HG03521 (cell line): ENCODE results near the gene NCAM1.

ENCODE experiments used
- ATAC-seq: cut with Tn5 transposase; IDR thresholded peaks from one replicate; pipeline ENCODE4 v1.9.1; 2021; ENCODE audit warnings: mild to moderate bottlenecking, moderate library complexity; ENCODE audit not compliant: unreplicated experiment

NCAM1 gene

DNA sequence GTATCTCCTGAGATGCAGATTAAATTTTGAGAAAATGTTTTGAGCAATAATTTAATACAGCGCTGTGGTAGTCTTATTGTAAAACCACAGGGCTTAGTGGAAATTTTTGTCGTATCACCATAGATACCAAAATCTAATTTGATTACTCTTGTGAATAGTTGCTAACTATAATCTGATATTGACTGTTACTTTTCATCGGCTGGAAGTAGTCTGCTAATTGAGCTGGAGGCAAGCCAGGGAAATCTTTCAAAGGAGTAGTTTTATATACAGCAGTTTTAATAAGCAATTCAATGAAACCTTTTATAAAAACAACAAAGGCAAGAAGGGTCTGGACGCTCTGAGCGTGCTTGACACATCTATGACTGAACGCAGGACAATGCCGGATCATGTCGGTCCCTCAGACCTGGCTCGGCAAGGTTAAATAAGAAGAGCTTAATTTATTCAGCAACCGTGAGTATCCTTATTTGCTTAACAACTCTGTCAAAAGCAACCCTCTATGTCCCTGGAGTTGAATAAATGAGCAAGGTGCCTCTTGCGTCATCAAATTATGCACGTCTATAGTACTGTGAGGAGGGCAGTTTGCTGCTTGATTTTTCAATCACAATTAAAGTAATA lies 121.2 kb downstream of the NCAM1 start:
- ATAC-seq, result no peak

DNA sequence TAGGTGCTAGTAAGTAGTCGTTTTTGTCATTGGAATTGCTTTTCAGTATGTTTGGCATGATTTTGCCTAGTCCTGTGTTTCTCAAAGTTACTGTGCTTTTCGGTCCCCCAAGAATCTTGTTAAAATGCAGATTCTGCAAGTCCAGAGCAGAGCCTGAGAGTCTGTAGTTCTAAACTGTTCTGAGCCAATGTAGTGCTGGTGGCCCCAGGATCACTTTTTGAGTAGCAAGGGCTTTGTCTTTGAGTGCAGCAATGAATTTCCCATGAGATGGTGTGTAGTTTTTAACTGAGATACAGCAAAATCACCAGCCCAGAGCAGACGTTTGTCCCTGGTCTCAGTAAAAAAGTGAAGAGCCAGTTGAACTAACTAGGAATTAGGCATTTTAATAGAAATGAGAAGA lies 122.4 kb downstream of the NCAM1 start:
- ATAC-seq, result no peak

DNA sequence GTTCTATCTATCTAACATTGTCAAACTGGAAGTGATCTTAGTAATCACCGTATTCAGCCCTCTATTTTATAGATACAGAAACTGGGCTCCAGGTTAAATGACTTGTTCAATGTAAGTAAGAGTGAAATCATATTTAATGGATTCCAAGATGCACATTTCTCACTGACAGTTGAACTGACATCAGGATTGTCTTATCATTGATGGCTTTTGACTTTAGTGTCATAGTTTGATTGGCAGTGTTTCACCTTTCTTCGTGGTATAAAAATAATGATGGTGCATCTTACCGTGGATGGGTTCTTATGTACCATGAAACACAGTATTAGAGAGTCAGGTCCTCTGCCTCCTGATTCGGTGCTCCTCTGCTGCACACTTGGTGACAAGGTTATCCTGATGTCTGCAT lies 123.1 kb downstream of the NCAM1 start:
- no peak for ATAC-seq

DNA sequence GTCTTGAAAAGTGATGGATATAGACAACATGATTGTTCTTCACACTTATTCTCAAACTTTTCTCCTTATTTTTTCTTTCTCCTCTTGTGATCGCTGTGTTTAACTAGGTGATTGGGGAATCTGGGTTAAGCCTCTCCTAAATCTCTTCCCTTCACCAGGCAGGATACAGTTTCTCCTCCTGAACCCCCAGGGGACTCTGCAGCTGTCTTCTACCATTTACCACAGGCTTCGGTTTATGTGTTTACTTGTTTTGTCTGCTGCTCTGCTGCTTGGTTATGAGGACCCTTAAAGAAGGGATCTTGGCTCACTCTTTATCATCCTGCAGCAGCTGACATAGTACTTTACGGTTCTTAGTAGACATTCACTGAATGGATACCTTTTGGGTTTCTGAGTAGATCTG lies 124.2 kb downstream of the NCAM1 start:
- no peak for ATAC-seq

DNA sequence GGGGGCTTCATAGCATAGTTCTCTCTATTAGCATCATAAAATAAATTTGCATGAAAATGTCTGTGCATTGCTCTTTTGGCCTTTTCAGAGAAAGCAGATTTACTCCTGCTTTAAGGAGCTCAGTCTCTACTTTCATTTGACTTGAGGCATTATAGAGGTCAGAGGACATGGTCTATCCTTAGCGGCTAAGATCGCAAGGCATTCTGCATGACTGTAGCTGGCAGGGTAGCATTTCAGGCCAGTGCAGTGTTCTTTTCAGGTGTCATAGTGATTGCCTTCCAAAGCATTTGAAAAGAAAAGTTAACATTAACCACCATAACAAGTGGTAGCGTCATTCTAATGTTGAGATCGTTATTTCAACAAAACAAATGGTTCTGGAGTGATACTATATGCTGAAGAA lies 126.5 kb downstream of the NCAM1 start:
- no peak for ATAC-seq

DNA sequence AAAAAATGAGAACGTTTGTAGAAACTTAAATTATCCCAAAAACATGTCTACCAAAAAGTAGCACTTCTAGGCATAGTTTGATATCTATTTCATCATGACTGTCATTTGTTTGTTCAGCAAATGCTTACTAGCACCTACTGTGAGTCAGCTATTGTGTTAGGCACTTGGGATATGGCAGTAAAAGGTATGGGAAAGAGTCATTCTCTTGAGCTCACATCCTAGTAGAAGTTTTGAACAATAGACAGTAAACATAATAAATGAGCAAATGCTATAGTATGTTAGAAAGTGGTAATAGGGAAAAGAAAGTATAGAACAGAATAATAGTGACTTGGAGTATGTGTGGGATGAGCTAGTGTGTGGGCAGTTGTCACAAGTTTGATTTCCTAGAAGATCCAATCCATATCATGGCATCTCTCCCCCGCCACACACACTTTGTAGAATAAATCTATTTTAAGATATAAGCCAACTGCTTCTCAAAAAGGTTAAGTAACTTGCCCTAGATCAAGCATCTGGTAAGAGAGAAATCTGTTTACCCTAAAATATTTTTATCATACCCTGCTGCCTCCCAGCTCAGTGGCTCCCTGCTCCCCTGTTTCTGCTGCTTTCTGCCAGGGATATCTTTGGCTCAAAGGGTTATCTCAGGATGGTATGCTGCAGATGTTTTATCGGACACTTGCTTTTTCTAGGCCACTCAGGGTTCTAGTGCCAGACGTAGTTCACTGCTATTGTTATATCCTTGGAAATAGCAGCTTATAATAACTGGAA lies 129.7 kb downstream of the NCAM1 start:
- no peak for ATAC-seq

DNA sequence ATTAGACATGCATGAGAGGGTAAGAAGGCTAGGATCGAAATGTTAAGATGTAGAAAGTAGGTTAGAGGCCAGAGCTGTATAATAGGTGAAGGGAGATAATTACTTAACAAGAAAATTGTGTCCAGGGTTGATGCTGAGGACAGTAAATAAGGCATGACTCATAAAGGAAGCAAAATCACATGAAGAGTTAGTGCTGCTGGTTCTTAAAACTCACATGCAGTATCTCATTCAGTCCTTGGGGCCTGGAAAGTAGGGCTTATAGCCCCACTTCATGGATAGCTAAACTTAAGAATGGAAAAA lies 130.2 kb downstream of the NCAM1 start:
- ATAC-seq, result no peak

DNA sequence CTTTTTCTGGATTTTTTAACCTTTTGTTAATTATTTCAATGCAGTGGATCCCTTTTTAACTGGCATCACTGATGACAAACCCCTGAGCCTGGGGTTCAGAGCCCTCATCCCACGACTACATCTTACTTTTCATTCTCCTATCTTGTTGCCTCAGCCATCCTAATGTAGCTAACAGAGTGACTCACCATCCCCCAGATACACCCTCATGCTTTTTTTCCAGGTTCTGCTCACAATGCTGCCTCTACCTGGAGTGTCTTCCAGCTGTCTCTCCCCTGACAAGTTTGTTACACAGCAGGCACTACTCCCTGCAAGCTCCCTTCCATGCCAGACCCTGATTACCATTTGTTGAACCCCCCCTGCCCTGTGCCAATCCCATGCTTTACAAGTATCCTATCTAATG lies 135.4 kb downstream of the NCAM1 start:
- ATAC-seq, result no peak

DNA sequence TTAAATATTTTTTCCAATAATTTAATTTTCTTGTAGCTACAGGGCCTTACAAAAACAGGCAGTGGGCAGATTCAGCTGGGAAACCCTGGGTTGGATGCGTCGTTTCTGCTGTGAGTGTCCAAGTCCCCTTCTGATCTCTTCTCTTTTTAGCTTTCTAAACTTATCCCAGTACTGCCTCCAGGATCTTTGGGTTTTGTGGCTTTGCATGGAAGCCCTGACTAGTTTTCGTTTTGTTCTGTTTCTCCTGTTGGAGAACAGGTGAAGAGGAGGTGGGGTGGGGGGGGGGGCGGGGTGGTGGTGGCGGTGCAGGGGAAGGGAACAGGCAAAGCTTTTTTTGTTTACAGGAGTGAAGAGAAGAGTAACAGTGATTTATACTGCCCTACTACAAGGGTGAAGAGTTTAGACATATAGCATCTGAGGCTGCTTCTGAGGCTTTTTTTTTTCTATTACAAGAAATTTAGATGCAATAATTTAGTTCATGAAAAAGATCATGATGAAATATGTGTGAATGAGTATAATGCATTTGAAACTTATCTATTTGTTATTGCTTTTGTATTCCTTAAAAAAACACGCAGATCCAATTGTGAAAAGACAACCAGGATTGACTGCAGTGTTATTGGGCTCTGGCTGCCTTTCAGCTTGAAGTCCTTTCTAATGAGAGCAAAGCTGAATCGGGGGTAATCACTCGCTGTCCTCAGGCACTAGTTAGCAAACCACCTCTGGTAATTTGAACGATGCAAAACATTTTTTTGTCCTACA lies 142.9 kb downstream of the NCAM1 start:
- no peak for ATAC-seq

DNA sequence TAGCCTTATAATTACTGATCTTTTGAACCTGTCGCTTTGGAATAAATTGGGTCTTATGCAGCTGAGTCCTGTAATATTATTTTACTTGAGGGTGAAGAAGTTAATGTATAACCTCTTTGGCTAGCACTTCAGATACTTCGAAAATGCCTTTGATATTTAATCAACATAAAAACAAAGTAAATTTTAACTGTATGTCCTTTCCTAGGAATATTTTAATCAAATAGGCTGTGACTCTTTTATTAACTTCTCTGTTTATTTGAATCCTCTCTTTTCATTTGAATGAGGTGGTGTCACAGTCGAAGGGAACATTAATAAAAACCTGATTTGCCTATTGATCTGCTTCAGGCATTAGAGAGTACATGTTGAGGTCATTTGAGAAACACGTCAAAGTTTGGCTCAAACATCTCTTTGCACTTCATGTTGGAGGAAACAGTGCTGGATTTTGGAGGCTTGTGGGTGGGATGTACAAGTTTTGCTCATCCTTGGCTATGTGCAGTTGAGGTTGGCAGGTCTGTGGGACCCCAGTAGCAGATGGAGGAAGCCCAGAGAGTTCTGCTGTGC lies 143.6 kb downstream of the NCAM1 start:
- ATAC-seq, result no peak

DNA sequence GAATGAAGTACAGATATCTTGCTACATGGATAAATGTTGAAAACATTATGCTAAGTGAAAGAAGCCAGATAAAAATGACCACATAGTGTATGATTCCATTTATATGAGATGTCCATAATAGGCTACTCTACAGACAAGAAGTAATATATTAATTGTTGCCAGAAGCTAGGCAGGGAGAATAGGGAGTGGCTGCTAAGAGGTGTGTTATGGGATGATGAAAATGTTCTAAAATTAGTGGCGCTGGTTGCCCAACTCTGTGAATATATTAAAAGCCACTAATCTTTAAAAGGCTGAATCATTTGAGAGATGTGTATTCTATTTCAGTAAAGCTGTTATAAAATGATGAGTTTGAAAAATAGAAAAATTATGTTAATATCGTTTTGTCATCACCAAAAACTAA lies 144.4 kb downstream of the NCAM1 start:
- ATAC-seq, result no peak

DNA sequence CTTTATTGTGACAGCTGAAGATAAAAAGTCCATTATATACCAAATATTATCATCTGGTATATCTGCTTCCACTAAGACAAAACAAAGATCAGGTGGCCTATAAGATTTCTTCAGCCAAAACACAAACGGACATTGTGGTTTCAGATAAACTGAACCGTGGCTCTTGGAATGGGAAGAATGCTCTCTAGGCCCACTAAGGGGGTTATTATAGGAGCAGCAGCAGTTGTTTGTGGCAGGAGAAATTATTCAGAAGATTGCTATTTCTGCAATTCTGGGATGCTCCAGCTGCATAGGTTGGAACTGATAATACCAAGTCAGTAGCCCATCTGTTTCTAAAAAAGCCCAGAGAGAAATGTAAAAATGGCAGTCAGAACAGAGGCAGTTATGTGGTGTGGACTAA lies 145.3 kb downstream of the NCAM1 start:
- ATAC-seq, result no peak

DNA sequence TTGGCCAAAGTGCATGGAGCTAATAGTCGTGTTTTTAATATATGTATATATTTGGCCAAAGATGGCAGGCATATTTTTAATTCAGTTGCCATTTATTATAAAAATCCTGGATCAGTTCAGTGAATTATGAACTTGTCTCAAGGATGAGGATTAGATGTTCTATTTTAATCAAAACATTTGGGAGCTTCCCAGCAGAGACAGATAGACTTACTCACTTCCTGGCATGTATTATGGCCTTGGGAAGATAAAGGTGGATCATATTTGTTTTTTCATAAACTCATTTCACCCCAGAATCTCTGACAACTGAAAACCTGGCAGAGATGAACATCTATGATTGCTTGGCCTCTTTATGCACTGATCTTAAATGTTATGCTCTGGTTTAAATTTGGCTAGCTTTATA lies 148.8 kb downstream of the NCAM1 start:
- no peak for ATAC-seq

DNA sequence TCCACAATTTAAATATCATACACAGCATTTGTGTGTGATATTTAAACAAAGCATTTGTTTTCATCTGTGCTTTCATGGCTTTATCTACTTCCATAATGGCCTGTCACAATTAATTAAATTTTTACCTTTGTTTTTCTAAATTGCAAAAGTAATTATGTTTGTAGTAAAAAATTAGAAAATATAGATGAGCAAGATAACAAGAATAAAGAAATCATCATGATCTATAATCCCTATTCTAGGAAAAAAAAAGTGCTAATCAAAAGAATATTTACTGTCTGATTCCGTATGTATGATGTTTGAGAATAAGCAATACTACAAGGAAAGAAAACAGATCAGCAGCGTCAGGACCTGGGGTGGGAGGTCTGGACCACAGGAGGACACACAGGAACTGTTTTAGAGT lies 149.9 kb downstream of the NCAM1 start:
- no peak for ATAC-seq

DNA sequence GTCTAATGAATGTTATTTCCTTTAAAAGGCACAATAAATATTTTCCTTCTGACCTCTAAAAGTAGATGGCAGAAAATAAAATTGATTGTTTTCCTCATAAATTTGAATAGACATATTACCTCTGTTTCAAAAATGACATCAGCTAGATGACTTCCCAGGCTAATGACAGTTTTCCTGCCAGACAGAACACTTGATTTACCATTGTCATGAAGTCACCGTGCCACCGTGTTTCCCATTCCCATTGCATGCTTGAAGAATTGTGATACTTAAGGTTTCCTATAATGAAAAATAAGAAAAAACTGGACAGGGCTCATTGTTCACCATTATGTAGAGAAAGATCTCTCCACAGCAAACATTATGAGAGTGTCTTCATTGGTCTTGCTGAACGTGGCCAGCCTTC lies 151.1 kb downstream of the NCAM1 start:
- no peak for ATAC-seq

DNA sequence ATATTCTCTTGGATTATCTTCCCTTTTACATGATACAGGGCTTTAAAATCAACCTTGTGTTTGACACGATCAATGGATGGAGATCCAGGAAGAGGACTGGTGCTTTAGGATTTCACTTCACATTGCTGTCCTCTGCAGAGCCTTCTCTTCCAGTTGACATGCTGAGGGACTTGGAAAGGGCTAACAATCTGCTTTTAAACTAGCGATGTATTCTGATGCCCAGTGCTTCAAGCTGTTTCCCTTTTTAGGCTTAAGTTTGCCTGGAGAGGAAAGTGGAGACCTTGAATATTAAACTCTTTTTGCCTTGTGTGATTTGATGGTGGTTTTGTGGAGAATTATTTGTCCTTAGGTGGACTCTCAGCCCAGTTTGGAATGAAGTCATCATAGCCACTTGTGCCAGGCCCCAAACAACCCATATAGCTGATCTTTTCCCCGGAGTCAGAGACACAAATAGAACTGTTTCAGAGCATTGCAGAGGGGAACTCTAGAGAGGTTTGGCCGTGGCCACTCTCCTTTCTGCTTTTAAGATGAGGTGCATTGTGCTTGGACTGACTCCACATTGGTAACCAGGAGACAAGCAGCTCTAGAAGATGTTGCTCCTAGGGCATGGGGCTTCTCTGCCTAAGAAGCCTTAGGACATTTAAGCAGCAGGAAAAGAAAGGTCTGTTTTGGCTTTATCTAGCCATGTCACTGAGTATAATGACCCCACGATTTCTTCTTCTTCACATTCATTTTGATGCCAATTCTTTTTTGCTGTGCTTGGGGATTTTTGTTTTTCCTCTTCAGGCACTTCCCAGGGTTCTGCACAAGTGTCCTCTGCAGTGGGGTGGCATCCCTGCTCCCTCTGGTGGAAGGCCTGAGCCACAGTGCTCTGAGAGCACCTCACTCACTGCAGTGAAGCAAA lies 152.8 kb downstream of the NCAM1 start:
- ATAC-seq, result no peak

DNA sequence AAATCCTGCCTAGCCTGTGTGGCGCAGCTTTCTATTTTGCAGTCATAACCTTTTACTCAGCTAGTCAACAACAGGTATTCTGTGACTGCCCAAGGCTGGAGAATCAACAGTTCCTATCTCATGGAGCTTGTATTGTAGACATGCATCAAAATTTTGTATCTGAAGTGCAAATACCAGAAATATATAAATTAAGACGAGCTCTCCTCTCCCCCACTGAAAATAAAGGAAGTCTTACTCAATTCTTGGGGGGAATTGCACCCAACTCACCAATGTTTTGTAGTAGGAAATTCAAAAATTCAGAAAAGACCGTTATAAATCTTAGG lies 153.4 kb downstream of the NCAM1 start:
- no peak for ATAC-seq

DNA sequence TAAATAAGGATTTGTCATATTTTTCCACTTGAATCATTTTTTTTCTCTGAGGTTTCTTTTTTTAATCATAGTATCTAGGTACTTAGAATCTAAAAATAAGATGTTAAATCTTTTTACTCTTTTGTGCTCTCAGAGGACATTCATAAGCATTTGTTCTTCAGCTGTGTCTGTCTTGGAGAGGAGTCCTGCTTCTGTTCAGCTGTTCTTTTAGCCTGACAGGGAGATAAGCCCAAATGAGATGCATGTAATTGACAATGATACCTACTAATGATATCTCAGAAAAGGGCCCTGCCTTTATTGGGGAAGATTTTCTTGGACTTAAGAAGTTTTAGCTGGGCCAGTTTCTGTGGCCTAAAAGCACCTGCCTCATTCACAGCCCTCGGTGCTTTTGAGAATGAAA lies 156.9 kb downstream of the NCAM1 start:
- no peak for ATAC-seq

DNA sequence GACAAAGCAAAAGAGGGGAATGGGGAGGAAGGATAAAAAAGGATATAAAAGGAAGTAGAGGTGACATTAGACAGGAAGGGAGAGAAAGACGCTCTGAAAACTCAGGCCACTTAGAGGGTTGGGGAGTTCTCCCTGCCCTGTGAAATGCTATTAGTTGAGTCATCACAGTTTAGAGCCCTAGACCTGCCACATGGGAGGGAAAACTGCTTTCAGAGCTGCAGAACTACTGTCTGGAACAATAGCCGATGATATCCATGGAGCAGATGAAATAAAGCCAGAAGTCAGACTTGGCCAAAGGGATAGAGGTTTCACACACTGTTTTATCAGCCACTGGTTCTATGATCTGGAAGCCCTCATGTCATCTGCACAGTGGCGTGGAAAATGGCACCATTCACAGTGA lies 157.9 kb downstream of the NCAM1 start:
- no peak for ATAC-seq

DNA sequence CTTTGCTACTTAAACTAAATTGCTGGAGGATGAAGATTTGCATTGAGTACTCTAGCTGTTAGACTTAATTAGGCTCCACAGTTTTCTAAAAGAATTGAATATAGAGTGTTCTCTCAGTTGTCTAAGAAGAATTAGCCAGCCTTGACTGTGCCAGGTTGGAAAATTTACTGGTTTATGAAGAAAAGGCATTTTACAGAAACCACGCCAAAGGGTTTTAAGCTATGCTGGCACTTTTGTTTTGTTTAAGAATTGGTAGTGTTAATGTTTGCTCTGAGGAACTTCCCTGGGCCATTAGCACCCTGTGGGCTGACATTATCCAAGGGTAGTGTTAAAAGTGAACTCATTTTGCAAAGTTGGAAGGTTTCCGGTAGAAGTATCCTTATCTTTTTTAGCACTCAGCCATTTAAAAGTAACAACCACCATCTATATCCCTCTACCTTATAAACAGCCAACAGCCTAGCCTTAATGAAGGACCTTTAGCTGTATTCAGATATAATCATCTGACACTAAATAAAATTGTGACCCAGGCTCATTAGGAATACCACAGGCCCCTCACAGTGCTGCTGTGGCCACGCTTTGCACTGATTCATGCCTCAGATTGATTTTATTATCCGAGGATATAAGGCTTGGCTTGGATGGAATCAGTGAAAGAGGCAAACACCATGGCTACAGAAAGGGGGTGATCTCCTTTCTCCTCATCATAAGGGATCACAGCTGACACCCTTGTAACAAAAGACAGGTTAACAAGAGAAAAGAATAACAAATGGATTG lies 158.9 kb downstream of the NCAM1 start:
- ATAC-seq, result no peak
